ENCODE data around the gene TWIST1.

TWIST1 gene

DNA sequence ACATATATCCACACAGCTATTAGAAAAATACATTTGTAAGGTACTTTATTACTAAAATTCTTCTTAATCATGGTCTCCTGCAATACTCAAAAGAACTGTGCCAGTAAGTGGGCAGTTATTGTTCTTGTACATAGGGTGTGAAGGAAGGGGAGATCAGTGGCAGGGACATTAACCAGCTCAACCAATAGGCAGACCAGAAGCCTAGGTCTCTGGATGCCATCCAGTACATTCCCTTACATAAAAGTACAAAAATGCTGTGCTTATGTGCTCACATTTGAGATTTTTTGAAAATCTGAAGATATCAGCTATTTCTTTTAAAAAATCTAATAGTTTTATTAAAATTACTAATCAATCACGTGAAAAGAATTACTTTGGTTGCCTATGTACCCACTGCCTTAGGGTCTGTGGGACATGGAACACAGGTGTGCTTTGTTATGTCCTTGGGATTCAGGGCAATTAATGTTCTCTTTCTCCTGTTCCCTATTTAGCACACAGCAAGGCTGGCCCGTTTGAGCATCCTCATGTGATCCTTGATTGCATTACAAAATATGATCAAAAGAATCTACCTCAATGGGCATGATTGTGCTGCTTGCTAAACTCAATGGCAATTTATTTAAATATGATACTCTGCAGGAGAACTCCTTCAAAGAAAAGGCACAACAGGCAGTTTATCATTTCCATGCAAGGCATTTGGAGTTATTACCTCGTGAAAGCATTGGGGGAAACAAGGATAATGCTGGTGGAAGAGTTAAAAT lies 22.7 kb downstream of the TWIST1 start:
- no peak for DNase-seq

DNA sequence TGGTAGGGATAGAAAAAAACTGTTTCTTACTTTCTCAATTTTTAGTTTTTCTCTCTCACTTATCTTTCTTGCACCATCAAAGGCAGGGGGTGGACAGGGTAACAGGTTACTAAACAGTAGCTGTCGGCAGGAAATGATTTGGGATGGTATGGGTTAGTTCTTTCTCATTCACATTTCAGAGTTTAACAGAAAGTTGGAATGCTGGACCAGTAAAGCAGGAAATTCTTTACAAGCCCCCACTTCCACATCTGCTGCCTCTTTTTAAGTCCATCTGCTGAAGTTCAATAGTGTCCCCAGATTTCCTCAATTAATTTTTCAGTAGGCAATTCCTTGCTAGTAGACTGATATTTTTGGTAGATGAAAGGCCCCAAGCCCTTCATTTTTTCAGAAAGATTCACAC lies 23.3 kb downstream of the TWIST1 start:
- DNase-seq = no peak

GRCh38 chr7:19091550-19092200 lies 25.8 kb downstream of the TWIST1 start:
- no peak for DNase-seq

- no peak for DNase-seq
These were observed 26.9 kb downstream of the TWIST1 start for GRCh38 chr7:19090526-19090925.

DNA sequence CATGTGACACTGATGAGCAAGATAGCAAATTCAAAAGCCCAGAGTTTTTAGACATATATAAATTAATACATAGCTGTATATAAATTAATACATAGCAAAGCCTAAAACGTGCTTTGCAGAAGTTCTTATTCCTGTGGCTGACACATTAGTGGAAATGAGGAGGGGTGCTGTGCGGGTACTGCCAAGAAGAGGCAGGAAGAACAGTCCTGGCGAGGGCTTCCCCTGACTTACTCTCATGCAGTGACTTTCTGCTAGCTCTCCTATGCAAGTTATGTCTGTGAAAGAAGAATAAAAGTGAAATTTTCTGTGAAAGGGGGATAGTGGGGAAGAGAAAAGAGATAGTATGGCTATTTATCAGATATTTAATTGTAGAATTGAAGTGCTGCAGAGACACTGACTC lies 27.6 kb downstream of the TWIST1 start:
- no peak for DNase-seq

DNA sequence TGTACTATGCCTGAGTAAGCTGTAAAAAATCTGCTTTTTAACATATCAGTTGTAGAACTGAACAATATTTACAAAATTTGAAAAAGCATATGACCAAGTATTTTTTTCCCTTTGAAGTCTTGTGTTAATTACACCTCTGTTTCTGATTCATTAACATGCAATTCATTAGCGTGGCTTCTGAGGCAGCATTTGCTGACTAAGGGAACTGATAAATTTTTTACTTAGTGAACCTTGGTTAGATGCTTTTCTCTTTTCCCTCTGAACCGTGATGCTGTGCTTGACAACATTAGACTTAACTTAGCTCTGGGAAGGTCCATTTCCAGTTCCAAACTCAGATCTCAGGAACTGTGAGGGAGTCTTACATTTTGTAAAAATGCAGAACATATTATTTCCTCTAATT lies 28.1 kb downstream of the TWIST1 start:
- DNase-seq = no peak

GRCh38 chr7:19080093-19080492 lies 37.3 kb downstream of the TWIST1 start:
- DNase-seq = no peak

GRCh38 chr7:19079066-19079465 lies 38.4 kb downstream of the TWIST1 start:
- no peak for DNase-seq

DNA sequence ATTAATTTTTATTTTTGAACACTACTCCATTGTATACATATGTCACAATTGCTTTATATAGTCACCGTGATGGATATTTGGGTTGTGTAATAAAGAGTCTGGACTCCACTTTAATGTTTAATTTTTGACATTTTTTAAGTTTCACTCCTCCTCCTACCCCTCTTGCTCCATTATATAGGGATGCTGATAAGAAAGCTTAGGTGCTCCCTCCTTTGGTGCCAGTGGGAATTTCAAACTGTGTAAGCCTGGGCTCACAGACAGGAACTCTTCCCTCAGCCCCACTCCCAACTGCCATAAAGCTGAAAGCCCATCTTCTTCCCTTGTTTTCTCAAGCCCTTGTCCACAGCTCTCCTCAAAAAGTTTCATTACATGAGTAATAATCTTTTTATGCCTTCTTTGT lies 47.6 kb downstream of the TWIST1 start:
- DNase-seq = no peak

DNA sequence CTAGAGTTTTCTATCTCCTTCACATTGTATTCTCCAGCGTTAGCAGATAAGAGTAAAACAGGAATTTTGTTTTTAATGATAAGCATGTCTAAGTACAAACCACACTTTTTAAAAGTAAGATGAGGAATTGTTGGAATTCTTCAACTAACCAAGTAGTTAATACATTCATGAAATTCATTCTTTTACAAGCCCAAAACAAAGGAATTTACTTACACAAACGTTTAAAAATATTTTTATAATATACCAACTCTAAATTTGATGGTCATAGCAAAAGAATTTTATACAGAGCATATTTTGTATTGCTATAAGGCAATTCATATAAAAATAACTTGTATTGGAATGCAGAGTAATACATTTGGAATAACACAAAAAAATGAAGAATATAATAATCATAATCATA lies 51.3 kb downstream of the TWIST1 start:
- DNase-seq = no peak
